DND-41 (cell line): ENCODE measurements around the gene LMO1.

Experiments
- CTCF ChIP-seq: IDR thresholded peaks from 2 replicates; pipeline ENCODE4 v1.5.1; 2012; ENCODE audit warnings: borderline replicate concordance, low read length, moderate library complexity, mild to moderate bottlenecking; ENCODE audit not compliant: poor library complexity, severe bottlenecking; ENCODE audit errors: extremely low read depth
- EZH2 ChIP-seq: IDR thresholded peaks from 3 replicates; pipeline ENCODE4 v1.6.1; 2012; ENCODE audit warnings: borderline replicate concordance, low read depth, mild to moderate bottlenecking, moderate library complexity, low read length, inconsistent platforms; ENCODE audit not compliant: severe bottlenecking

GRCh38 chr11:8285796-8286195, 22.1 kb upstream of the LMO1 start:
- no peak for TF ChIP-seq EZH2
- no peak for TF ChIP-seq CTCF
